Stimulated activated CD8-positive, alpha-beta memory T cell treated with anti-CD3 and anti-CD28 coated beads, Interleukin-12 subunit alpha, Interleukin-12 subunit beta, amount 100 ng/mL, for 24 hours (primary cell): ENCODE data around the gene KLHL22.
"Not testable (repeated sequence)": the region's sequence is repeated elsewhere in the genome, so short reads cannot be mapped to it uniquely, and the experiment has no call there.

ENCODE experiments used
- DNase-seq: peaks from one replicate; pipeline ENCODE4 v3.0.0-alpha.2; 2020; ENCODE audit errors: extremely low read depth

The KLHL22 gene

GRCh38 chr22:20469110-20469868 is 26.3 kb downstream of the KLHL22 start:
- DNase-seq: no peak

GRCh38 chr22:20466659-20467379 is 28.8 kb downstream of the KLHL22 start:
- no peak for DNase-seq

GRCh38 chr22:20465759-20466077 is 29.9 kb downstream of the KLHL22 start:
- no peak for DNase-seq

GRCh38 chr22:20464912-20465758 is 30.5 kb downstream of the KLHL22 start:
- DNase-seq: no peak

GRCh38 chr22:20464096-20464614 is 31.4 kb downstream of the KLHL22 start:
- DNase-seq: no peak

- no peak for DNase-seq
These were observed 32.1 kb downstream of the KLHL22 start for GRCh38 chr22:20463324-20464095.

- DNase-seq: no peak
These were observed 35.7 kb downstream of the KLHL22 start for GRCh38 chr22:20459862-20460261.

GRCh38 chr22:20459152-20459542 is 36.4 kb downstream of the KLHL22 start:
- DNase-seq: no peak

- no peak for DNase-seq
These were observed 37.0 kb downstream of the KLHL22 start for GRCh38 chr22:20458530-20459151.

- no peak for DNase-seq
These were observed 37.9 kb downstream of the KLHL22 start for GRCh38 chr22:20457506-20458240.

- DNase-seq: no peak
These were observed 38.9 kb downstream of the KLHL22 start for GRCh38 chr22:20456722-20457076.

GRCh38 chr22:20456064-20456721 is 39.4 kb downstream of the KLHL22 start:
- peak; percentile 50 for DNase-seq

GRCh38 chr22:20455709-20456063 is 39.9 kb downstream of the KLHL22 start:
- DNase-seq: no peak

GRCh38 chr22:20453222-20453621 is 42.4 kb downstream of the KLHL22 start:
- DNase-seq: no peak

GRCh38 chr22:20451920-20452319 is 43.7 kb downstream of the KLHL22 start:
- DNase-seq: no peak

- not testable (repeated sequence) for DNase-seq
These were observed 44.3 kb downstream of the KLHL22 start for GRCh38 chr22:20451129-20451778.

- no peak for DNase-seq
These were observed 45.1 kb downstream of the KLHL22 start for GRCh38 chr22:20450551-20450906.

GRCh38 chr22:20449819-20450550 is 45.6 kb downstream of the KLHL22 start:
- no peak for DNase-seq

- no peak for DNase-seq
These were observed 47.0 kb downstream of the KLHL22 start for GRCh38 chr22:20448630-20449029.
